ENCODE data around the gene SLC35F3. TPM values are rescaled to one million over a fixed set of nuclear protein-coding genes. Genes with fewer than 3 reads are reported as not detected.

The SLC35F3 gene
- polyA plus RNA-seq, 1 of the 3 experiments (the other 2 are of a cell fraction) = 0.87 TPM

DNA sequence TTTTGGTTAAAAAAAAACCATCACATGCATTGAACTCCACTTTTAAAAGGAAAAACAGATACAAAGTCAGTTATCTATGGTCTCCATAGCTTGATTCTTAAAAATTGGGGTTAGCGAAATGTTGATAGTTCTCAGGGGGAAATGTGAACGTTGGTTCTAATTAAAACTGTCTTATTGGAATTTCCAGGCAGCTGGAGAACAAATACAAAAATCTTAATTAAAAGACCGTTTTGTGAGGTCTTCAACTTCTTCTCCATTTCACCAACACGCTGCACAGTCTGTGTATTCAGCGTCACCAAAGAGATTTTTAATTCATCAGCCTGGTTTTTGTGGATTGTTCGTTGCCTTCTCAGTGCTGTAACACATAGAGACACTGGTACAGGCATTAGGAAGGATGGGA lies 369.5 kb downstream of the SLC35F3 start (continued):
- no peak for TF ChIP-seq RCOR1 (IDR thresholded peaks at IDR 0.05; ENCODE audit: low read length)
- no peak for TF ChIP-seq CHD2 (IDR thresholded peaks at IDR 0.05; ENCODE audit: low read length, partially characterized antibody)
- no peak for TF ChIP-seq FOSL2 (IDR thresholded peaks at IDR 0.05; ENCODE audit: borderline replicate concordance, low read depth)

DNA sequence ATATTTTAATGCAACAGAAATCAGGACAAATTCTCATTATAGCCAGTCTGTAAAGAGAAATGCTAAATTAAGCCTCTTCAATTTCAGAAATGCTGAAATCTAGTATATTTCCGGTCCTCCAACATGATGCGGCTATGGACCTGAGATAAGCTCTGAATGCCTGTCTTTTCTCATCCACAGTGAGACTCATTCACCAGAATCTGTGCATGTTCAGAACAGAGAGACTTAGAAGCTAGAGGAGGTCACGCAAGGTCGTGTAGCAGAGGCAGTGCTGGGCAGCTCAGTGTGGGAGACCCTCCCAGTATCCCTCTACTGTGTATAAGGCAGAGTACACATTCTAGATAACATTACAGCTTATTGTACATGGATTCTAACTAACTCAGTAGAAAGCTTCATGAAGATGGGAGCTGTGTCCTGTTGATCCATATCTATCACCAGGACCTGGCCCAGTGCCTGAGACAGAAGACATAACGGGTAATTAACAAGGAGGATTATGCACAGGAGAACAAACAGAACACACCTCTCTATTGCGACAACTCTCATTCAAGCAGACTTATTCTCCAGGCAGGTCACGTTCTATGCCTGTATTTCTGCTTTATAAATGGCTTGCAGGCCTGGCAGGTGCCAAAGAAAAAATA lies 371.8 kb downstream of the SLC35F3 start:
- Histone ChIP-seq H3K4me3 (ENCODE audit: low read depth in 2 of 2, low read length in 1 of 2) (no peak overlapping the region), H3K9me3 (no peaks in the 10 kb centered on the region), H3K79me2 (ENCODE audit: insufficient read depth) (no peaks in the 10 kb centered on the region), H3K27me3 (ENCODE audit: insufficient read depth) (no peaks in the 10 kb centered on the region), H3K27ac (ENCODE audit: low read depth in 2 of 2, low read length in 1 of 2) (peak overlapping the region in 1 of 2 experiments; percentile 36; a peak in 2 of 4 replicates), H3K36me3 (replicated peaks in 1 of 2; ENCODE audit: control insufficient read depth in 1 of 2, insufficient read depth in 2 of 2, low read length in 1 of 2) (no peaks in the 10 kb centered on the region), H4K20me1 (ENCODE audit: insufficient read depth) (no peaks in the 10 kb centered on the region), H3K9ac (no peak overlapping the region), H3K4me1 (ENCODE audit: control insufficient read depth in 1 of 2, insufficient read depth in 2 of 2, low read depth in 1 of 2, low read length in 1 of 2) (peaks cover 0 to 12% of the 10 kb centered on the region in 2 experiments; a peak in 2 of 4 replicates), H3F3A (replicated peaks; ENCODE audit: insufficient read depth) (no peaks in the 10 kb centered on the region), H3K4me2 (no peak overlapping the region), H3K9me2 (no peaks in the 10 kb centered on the region), H2AFZ (ENCODE audit: low read depth) (no peak overlapping the region)
- peak; percentile 41 for DNase-seq
- CTCF ChIA-PET = interaction anchor here (1.2 to 2.0 kb wide), 2 partner anchors 34 to 63 kb away, joined by 5 to 8 read pairs; no protein-coding TSS in a partner anchor
- 70% methylated on average over 7 of the region's 7 CpGs for WGBS (ENCODE audit: low lambda C conversion rate)
- POLR2A ChIA-PET = no interaction called here
- TF ChIP-seq FOXJ3 (CRISPR knock-in tag; IDR thresholded peaks at IDR 0.05) (0 out of 2 replicates have a peak, but pooled peaks have one; percentile 41), GATA2 (CRISPR knock-in tag; IDR thresholded peaks at IDR 0.05) (peak; percentile 65)
- TF ChIP-seq, protein P1, sequence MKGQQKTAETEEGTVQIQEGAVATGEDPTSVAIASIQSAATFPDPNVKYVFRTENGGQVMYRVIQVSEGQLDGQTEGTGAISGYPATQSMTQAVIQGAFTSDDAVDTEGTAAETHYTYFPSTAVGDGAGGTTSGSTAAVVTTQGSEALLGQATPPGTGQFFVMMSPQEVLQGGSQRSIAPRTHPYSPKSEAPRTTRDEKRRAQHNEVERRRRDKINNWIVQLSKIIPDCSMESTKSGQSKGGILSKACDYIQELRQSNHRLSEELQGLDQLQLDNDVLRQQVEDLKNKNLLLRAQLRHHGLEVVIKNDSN (IDR thresholded peaks at IDR 0.05; ENCODE audit: borderline replicate concordance, low read depth) = no peak

DNA sequence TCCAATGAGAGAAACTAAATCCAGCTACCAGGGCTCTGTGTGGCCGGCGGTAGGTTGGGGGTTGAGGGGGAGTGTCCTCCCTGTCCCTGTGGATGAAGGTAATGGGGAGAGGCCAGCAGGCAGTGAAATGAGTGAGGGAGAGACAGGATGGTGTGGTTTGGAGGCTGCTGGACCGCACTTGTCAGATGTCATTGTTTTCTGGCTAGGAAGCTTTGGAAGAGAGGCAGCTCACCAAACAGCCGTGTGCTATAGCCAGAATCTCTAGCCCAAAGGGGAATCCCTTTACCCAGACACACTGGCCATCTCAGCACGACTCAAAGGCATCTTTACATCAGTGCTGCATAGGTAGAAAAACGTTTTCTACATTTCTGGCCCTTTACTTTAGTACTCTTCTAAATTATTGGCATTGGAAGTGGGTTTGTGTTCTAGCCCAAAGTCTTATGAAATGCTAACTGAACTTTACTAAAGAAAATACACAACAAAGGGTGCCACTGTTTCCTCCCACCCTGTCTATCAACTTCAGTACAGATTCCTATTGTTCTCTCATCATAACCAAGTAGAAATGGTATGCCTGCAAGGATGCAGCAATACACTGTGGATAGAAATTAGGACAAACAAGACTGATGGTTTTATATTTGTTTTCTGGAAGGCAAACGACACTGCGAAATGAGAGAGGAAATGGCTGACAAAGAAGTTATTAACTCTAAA lies 372.8 kb downstream of the SLC35F3 start:
- WGBS (ENCODE audit: low lambda C conversion rate) = 65% methylated on average over 8 of the region's 8 CpGs

More for the DNA sequence above, 372.8 kb downstream of the SLC35F3 start:
- H3K36me3 ChIP-seq (replicated peaks in 1 of 2; ENCODE audit: control insufficient read depth in 1 of 2, insufficient read depth in 2 of 2, low read length in 1 of 2) = no peaks in the 10 kb centered on the region
- no peak overlapping the region for H3K4me2 ChIP-seq
- no peaks in the 10 kb centered on the region for H3K9me2 ChIP-seq
- DNase-seq = no peak
- ChIA-PET POLR2A (no interaction called here), CTCF (interaction anchor here (1.2 to 2.0 kb wide), 2 partner anchors 33 to 64 kb away, joined by 5 to 8 read pairs; no protein-coding TSS in a partner anchor)
- H3K4me1 ChIP-seq (ENCODE audit: control insufficient read depth in 1 of 2, insufficient read depth in 2 of 2, low read depth in 1 of 2, low read length in 1 of 2) = peaks cover 0 to 23% of the 10 kb centered on the region in 2 experiments; a peak in 2 of 4 replicates
- no peak overlapping the region for H3K9ac ChIP-seq
- H3F3A ChIP-seq (replicated peaks; ENCODE audit: insufficient read depth) = no peaks in the 10 kb centered on the region
- no peak overlapping the region for H3K4me3 ChIP-seq (ENCODE audit: low read depth in 2 of 2, low read length in 1 of 2)
- no peak overlapping the region for H2AFZ ChIP-seq (ENCODE audit: low read depth)
- H3K79me2 ChIP-seq (ENCODE audit: insufficient read depth) = no peaks in the 10 kb centered on the region
- no peaks in the 10 kb centered on the region for H3K27me3 ChIP-seq (ENCODE audit: insufficient read depth)
- no peaks in the 10 kb centered on the region for H3K9me3 ChIP-seq
- TF ChIP-seq MEF2A (IDR thresholded peaks at IDR 0.05; ENCODE audit: borderline replicate concordance, low read depth) (no peak), EZH2phosphoT487 (IDR thresholded peaks at IDR 0.05; ENCODE audit: borderline replicate concordance, low read depth) (no peak), FOXJ3 (CRISPR knock-in tag; IDR thresholded peaks at IDR 0.05) (no peak)
- TF ChIP-seq, protein P2, sequence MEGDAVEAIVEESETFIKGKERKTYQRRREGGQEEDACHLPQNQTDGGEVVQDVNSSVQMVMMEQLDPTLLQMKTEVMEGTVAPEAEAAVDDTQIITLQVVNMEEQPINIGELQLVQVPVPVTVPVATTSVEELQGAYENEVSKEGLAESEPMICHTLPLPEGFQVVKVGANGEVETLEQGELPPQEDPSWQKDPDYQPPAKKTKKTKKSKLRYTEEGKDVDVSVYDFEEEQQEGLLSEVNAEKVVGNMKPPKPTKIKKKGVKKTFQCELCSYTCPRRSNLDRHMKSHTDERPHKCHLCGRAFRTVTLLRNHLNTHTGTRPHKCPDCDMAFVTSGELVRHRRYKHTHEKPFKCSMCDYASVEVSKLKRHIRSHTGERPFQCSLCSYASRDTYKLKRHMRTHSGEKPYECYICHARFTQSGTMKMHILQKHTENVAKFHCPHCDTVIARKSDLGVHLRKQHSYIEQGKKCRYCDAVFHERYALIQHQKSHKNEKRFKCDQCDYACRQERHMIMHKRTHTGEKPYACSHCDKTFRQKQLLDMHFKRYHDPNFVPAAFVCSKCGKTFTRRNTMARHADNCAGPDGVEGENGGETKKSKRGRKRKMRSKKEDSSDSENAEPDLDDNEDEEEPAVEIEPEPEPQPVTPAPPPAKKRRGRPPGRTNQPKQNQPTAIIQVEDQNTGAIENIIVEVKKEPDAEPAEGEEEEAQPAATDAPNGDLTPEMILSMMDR (IDR thresholded peaks at IDR 0.05) = no peak
- TF ChIP-seq, protein P3, sequence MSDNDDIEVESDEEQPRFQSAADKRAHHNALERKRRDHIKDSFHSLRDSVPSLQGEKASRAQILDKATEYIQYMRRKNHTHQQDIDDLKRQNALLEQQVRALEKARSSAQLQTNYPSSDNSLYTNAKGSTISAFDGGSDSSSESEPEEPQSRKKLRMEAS (IDR thresholded peaks at IDR 0.05; ENCODE audit: low read depth) = no peak
- H3K27ac ChIP-seq (ENCODE audit: low read depth in 2 of 2, low read length in 1 of 2) = no peak overlapping the region; a peak in 1 of 4 replicates
- H4K20me1 ChIP-seq (ENCODE audit: insufficient read depth) = no peaks in the 10 kb centered on the region

All from SK-N-SH (cell line).